Measurements from ENCODE around the gene GGA1.
"Not testable (repeated sequence)": the region's sequence is repeated elsewhere in the genome, so short reads cannot be mapped to it uniquely, and the experiment has no call there.

Gene GGA1

DNA sequence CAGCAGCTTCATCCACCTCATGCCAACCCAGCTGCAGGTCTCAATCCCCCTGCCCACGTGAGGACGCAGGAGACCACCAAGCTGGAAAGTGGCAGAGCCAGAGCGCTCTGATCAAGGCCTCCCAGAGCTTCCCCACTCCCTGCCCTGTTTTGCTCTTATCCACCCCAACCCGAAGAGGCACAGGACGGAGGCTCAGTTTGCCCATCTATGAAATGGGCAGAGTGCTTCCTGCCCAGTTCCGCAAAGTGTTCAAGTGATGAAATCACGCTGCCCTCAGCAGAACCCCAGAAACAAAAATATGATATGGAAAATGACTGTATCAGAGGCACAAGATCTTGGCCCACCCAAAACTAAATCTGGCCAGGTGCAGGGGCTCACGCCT is 36.7 kb upstream of the GGA1 start:
- no peak overlapping the region for H3K9ac ChIP-seq (ENCODE audit: low read length)
- H3K4me3 ChIP-seq (ENCODE audit: low read depth, low read length), result no peak overlapping the region

DNA sequence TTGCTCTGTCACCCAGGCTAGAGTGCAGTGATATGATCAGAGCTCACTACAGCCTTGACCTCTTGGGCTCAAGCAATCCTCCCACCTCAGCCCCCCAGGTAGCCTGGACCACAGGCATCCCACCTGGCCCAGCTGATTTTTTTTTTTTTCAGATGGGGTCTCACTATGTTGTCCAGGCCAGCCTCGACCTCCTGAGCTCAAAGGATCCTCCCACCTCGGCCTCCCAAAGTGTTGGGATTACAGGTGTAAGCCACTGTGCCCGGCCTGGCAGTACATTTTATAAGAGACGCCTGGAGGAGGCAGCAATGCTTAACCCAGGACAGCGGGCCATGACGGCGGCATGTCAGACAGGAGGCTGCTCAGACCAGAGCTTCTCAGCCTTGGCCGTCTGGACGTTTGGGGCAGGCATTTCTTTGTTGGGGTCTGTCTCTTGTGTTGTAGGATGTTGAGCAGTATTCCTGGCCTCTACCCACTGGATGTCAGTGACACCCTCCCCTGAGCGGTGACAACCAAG is 33.1 kb upstream of the GGA1 start:
- H3K27me3 ChIP-seq (ENCODE audit: control insufficient read depth, insufficient read depth, low read length), result no peaks in the 10 kb centered on the region
- H3K4me1 ChIP-seq (ENCODE audit: control insufficient read depth, insufficient read depth, low read length), result peaks cover 8% of the 10 kb centered on the region

More for the DNA sequence above, 36.7 kb upstream of the GGA1 start:
- Histone ChIP-seq H3K27ac (ENCODE audit: low read depth, low read length) (no peak overlapping the region), H3K36me3 (ENCODE audit: control insufficient read depth, insufficient read depth, low read length) (peaks cover 5% of the 10 kb centered on the region; the same call in 1 of the 2 replicates), H3K27me3 (ENCODE audit: control insufficient read depth, insufficient read depth, low read length) (no peaks in the 10 kb centered on the region), H3K4me1 (ENCODE audit: control insufficient read depth, insufficient read depth, low read length) (peaks cover 35% of the 10 kb centered on the region), H3K9me3 (ENCODE audit: control insufficient read depth, insufficient read depth, low read depth, low read length) (no peaks in the 10 kb centered on the region)

DNA sequence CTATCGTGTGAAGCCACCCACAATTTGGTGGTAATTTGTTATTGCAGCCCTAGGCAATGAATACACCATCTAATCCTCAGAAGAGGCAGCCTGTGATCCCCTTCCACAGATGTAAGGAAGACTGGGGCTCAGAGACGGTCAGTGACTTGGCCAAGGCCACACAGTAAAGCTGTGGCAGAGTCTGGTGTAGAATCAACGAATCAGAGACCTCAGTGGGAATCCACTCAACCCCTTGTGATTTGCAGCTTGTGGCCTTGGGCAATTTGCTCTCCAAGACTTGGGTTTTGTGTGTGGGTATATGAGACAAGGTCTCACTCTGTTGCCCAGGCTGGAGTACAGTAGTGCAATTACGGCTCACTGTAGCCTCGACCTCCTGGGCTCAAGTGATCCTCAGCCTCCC is 30.6 kb upstream of the GGA1 start:
- Histone ChIP-seq H3K4me3 (ENCODE audit: low read depth, low read length) (no peak overlapping the region), H3K27ac (ENCODE audit: low read depth, low read length) (no peak overlapping the region), H3K9me3 (ENCODE audit: control insufficient read depth, insufficient read depth, low read depth, low read length) (no peaks in the 10 kb centered on the region), H3K27me3 (ENCODE audit: control insufficient read depth, insufficient read depth, low read length) (no peaks in the 10 kb centered on the region), H3K4me1 (ENCODE audit: control insufficient read depth, insufficient read depth, low read length) (no peaks in the 10 kb centered on the region), H3K36me3 (ENCODE audit: control insufficient read depth, insufficient read depth, low read length) (no peaks in the 10 kb centered on the region), H3K9ac (ENCODE audit: low read length) (no peak overlapping the region)

More for the DNA sequence above, 33.1 kb upstream of the GGA1 start:
- Histone ChIP-seq H3K9ac (ENCODE audit: low read length) (no peak overlapping the region), H3K27ac (ENCODE audit: low read depth, low read length) (no peak overlapping the region), H3K36me3 (ENCODE audit: control insufficient read depth, insufficient read depth, low read length) (no peaks in the 10 kb centered on the region), H3K9me3 (ENCODE audit: control insufficient read depth, insufficient read depth, low read depth, low read length) (no peaks in the 10 kb centered on the region), H3K4me3 (ENCODE audit: low read depth, low read length) (no peak overlapping the region)

DNA sequence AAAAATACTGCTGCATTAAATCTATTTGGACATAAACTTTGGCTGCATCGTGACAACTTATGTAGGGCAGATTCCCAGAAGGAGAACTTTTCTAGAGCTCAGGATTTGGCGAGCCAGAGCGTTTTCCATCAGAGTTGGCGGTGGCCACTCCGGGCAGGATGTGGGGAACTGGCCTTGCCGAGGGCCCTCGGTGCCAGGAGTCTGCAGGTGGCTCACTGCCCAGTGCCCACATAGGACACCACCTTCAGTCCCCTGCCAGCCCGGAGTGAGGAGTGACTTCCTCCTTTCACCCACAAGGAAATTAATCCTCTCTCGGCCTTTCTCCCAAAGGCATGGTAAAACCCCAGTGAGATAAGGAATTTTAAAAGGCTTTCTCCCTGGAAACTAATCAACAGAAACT is 27.1 kb upstream of the GGA1 start:
- Histone ChIP-seq H3K4me3 (ENCODE audit: low read depth, low read length) (no peak overlapping the region), H3K9me3 (ENCODE audit: control insufficient read depth, insufficient read depth, low read depth, low read length) (no peaks in the 10 kb centered on the region), H3K27ac (ENCODE audit: low read depth, low read length) (no peak overlapping the region), H3K9ac (ENCODE audit: low read length) (no peak overlapping the region), H3K4me1 (ENCODE audit: control insufficient read depth, insufficient read depth, low read length) (no peaks in the 10 kb centered on the region), H3K27me3 (ENCODE audit: control insufficient read depth, insufficient read depth, low read length) (no peaks in the 10 kb centered on the region), H3K36me3 (ENCODE audit: control insufficient read depth, insufficient read depth, low read length) (no peaks in the 10 kb centered on the region)

DNA sequence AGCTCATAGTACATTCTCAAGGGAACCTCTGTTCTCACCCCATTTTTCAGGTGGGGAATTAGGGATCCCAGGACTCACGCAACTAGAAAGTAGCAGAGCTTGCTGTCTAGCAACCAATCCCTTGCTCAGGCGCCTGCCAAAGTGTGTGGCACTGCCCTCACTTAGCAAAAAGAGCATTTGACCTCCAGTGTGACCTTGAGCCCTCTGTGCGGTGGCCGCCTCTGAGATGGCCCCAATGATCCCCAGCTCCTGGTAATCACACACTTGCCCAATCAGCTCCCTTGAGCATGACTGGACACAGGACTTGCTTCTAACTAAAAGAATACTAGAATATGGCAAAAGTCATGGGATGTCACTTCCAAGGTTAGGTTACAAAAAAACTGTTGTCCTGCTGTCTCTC is 26.1 kb upstream of the GGA1 start:
- no peaks in the 10 kb centered on the region for H3K9me3 ChIP-seq (ENCODE audit: control insufficient read depth, insufficient read depth, low read depth, low read length)
- H3K36me3 ChIP-seq (ENCODE audit: control insufficient read depth, insufficient read depth, low read length), result no peaks in the 10 kb centered on the region
- H3K27ac ChIP-seq (ENCODE audit: low read depth, low read length), result no peak overlapping the region
- H3K4me1 ChIP-seq (ENCODE audit: control insufficient read depth, insufficient read depth, low read length), result no peaks in the 10 kb centered on the region
- H3K27me3 ChIP-seq (ENCODE audit: control insufficient read depth, insufficient read depth, low read length), result no peaks in the 10 kb centered on the region
- H3K4me3 ChIP-seq (ENCODE audit: low read depth, low read length), result no peak overlapping the region
- no peak overlapping the region for H3K9ac ChIP-seq (ENCODE audit: low read length)

DNA sequence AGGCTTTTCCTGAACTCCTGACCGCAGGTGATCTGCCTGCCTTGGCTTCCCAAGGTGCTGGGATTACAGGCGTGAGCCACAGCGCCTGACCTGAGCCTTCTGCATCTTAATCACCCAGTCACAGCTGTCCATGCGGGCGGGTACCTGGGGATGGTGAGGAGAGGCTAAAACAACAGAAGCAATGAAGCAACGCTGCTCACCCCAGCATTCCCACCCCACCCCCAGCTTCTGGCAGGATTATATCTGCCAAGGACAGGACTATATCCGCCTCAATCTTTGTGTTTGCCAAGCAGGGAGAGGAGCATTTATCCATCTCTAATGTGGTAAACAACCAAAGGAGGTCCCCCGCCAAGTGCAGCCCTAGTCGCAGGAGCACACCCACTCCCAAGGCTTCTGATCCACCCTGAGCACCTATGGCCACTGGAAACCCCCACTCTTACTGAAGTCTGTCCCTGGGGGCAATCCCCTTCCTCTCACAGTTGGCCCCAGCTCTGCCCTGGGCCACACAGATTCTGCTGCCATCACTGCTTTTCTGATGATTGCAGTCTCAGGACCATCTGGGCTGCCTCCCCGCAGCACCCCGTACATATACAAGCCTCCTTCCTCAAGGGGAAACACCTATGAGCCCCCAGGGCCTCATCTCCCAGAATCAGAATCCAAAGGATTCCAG is 20.0 kb upstream of the GGA1 start:
- Histone ChIP-seq H3K27me3 (ENCODE audit: control insufficient read depth, insufficient read depth, low read length) (no peaks in the 10 kb centered on the region), H3K27ac (ENCODE audit: low read depth, low read length) (no peak overlapping the region), H3K9ac (ENCODE audit: low read length) (no peak overlapping the region), H3K9me3 (ENCODE audit: control insufficient read depth, insufficient read depth, low read depth, low read length) (no peaks in the 10 kb centered on the region), H3K4me1 (ENCODE audit: control insufficient read depth, insufficient read depth, low read length) (no peaks in the 10 kb centered on the region), H3K4me3 (ENCODE audit: low read depth, low read length) (no peak overlapping the region), H3K36me3 (ENCODE audit: control insufficient read depth, insufficient read depth, low read length) (no peaks in the 10 kb centered on the region)

DNA sequence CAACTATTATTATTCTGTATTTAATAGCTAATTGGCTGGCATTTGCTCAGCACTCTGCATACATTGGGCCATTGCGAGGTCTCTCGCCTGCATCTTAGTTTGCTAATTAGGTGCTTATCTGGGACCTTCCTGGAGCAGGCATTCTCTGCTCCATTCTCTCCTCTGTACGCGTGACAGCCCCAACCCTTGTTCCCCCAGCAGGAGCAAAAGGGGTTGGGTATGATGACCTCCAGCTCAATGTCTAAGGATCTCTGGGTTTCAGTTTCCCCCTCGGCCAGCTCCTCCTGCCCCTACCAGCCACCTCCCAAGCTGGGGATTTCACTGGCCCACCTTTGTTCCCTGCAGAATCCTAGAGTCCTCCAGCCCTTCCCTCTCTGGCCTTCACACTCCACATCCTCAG is 19.0 kb upstream of the GGA1 start:
- H3K27ac ChIP-seq (ENCODE audit: low read depth, low read length), result no peak overlapping the region
- no peaks in the 10 kb centered on the region for H3K36me3 ChIP-seq (ENCODE audit: control insufficient read depth, insufficient read depth, low read length)
- H3K9me3 ChIP-seq (ENCODE audit: control insufficient read depth, insufficient read depth, low read depth, low read length), result no peaks in the 10 kb centered on the region
- H3K4me3 ChIP-seq (ENCODE audit: low read depth, low read length), result no peak overlapping the region
- no peak overlapping the region for H3K9ac ChIP-seq (ENCODE audit: low read length)
- H3K27me3 ChIP-seq (ENCODE audit: control insufficient read depth, insufficient read depth, low read length), result no peaks in the 10 kb centered on the region
- no peaks in the 10 kb centered on the region for H3K4me1 ChIP-seq (ENCODE audit: control insufficient read depth, insufficient read depth, low read length)

DNA sequence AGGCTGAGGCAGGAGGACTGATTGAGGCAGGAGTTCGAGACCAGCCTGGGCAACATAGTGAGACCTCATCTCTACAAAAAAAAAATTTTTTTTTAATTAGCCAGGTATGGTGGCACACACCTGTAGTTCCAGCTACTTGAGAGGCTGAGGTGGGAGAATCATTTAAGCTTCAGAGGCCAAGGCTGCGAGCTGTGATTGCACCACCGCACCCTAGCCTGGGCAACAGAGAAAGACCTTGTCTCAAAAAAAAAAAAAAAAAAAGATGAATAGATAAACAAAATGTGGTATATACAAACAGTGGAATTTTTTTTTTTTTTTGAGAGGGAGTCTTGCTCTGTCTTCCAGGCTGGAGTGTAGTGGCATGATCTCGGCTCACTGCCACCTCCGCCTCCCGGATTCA is 17.6 kb upstream of the GGA1 start:
- H3K27ac ChIP-seq (ENCODE audit: low read depth, low read length); H3K9ac ChIP-seq (ENCODE audit: low read length); H3K4me3 ChIP-seq (ENCODE audit: low read depth, low read length); H3K9me3 ChIP-seq (ENCODE audit: control insufficient read depth, insufficient read depth, low read depth, low read length); H3K36me3 ChIP-seq (ENCODE audit: control insufficient read depth, insufficient read depth, low read length); H3K27me3 ChIP-seq (ENCODE audit: control insufficient read depth, insufficient read depth, low read length); H3K4me1 ChIP-seq (ENCODE audit: control insufficient read depth, insufficient read depth, low read length): not testable (repeated sequence)

DNA sequence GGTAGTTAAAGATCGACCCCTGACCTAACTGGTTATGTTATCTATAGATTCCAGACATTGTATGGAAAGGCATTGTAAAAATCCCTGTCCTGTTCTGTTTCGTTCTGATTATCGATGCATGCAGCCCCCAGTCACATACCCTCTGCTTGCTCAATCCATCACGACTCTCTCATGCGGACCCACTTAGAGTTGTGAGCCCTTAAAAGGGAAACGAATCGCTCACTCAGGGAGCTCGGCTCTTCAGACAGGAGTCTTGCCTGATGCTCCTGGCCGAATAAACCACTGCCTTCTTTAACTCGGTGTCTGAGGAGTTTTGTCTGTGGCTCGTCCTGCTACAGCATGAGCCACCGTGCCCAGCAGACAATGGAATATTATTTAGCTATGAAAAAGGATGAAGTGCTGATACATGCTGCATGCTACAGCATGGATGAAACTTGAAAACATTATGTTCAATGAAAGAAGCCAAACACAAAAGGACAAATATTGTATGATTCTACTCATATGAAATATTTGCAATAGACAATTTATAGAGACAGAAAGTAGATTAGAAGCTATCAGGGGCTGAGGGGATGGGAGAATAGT is 16.7 kb upstream of the GGA1 start:
- H3K9me3 ChIP-seq (ENCODE audit: control insufficient read depth, insufficient read depth, low read depth, low read length), result no peaks in the 10 kb centered on the region
- H3K36me3 ChIP-seq (ENCODE audit: control insufficient read depth, insufficient read depth, low read length), result no peaks in the 10 kb centered on the region
- no peaks in the 10 kb centered on the region for H3K4me1 ChIP-seq (ENCODE audit: control insufficient read depth, insufficient read depth, low read length)
- H3K27me3 ChIP-seq (ENCODE audit: control insufficient read depth, insufficient read depth, low read length), result no peaks in the 10 kb centered on the region
- H3K4me3 ChIP-seq (ENCODE audit: low read depth, low read length), result no peak overlapping the region
- H3K27ac ChIP-seq (ENCODE audit: low read depth, low read length), result no peak overlapping the region
- no peak overlapping the region for H3K9ac ChIP-seq (ENCODE audit: low read length)

DNA sequence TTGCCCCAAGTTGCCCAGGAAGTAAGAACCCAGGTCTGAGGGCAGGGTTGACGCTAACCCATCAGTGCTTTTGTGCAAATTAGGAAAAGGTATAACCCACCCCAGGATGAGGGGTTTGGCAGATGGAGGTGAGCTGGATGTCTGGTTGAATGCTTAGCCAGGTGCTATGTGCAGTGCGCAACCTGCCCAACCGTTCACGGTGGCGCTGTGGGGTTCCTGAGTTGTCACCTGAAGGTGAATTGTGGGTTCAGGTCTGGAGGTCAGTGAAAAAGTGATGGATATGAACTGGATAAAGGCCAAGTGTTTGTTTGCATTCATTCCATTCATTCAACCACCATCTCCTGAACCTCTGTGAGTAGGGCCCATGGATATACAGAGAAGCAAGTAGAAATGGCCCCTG is 14.4 kb upstream of the GGA1 start:
- no peak overlapping the region for H3K4me3 ChIP-seq (ENCODE audit: low read depth, low read length)
- H3K27ac ChIP-seq (ENCODE audit: low read depth, low read length), result no peak overlapping the region
- H3K9me3 ChIP-seq (ENCODE audit: control insufficient read depth, insufficient read depth, low read depth, low read length), result no peaks in the 10 kb centered on the region
- no peaks in the 10 kb centered on the region for H3K27me3 ChIP-seq (ENCODE audit: control insufficient read depth, insufficient read depth, low read length)
- H3K4me1 ChIP-seq (ENCODE audit: control insufficient read depth, insufficient read depth, low read length), result no peaks in the 10 kb centered on the region
- H3K36me3 ChIP-seq (ENCODE audit: control insufficient read depth, insufficient read depth, low read length), result no peaks in the 10 kb centered on the region
- H3K9ac ChIP-seq (ENCODE audit: low read length), result no peak overlapping the region

DNA sequence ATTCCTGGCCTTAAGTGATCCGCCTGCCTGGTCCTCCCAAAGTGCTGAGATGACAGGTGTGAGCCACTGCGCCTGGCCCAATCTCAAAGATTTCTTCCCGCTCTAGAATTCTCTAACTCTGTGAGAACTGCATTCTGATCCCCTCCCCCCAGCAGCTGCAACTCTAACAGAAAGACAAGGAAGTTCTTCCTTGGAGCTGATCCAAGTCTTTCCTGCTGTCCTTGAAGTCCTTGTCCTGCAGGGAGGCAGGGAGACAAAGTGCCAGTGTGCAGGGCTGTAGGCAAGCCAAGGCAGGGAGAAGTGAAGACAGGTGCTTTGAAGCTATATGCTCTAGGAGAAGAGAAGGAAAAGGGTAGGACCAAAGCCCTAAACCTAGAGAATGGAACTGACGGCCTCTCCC is 9.5 kb upstream of the GGA1 start:
- Histone ChIP-seq H3K9ac (ENCODE audit: low read length) (no peak overlapping the region), H3K36me3 (ENCODE audit: control insufficient read depth, insufficient read depth, low read length) (no peaks in the 10 kb centered on the region), H3K4me1 (ENCODE audit: control insufficient read depth, insufficient read depth, low read length) (peaks cover 9% of the 10 kb centered on the region), H3K27me3 (ENCODE audit: control insufficient read depth, insufficient read depth, low read length) (no peaks in the 10 kb centered on the region), H3K4me3 (ENCODE audit: low read depth, low read length) (no peak overlapping the region), H3K27ac (ENCODE audit: low read depth, low read length) (no peak overlapping the region), H3K9me3 (ENCODE audit: control insufficient read depth, insufficient read depth, low read depth, low read length) (no peaks in the 10 kb centered on the region)

All from HUES6 (cell line).